ENCODE measurements around the gene MGMT. TPM values are rescaled to one million over a fixed set of nuclear protein-coding genes. Genes with fewer than 3 reads are reported as not detected.

Gene MGMT
- total RNA-seq, 1 donor from 2014 or later, result 13.9 TPM

- H3K27me3 Mint-ChIP-seq (ENCODE audit: low read depth), result no peaks in the 10 kb centered on the region
- peak overlapping the region; percentile 35 for H3K4me3 Mint-ChIP-seq (ENCODE audit: unreplicated experiment)
These were observed 160.4 kb downstream of the MGMT start for GRCh38 chr10:129627442-129627841.

GRCh38 chr10:129628823-129629222, 161.8 kb downstream of the MGMT start:
- no peak overlapping the region for H3K27ac Mint-ChIP-seq (ENCODE audit: unreplicated experiment)
- H3K9me3 Mint-ChIP-seq (ENCODE audit: low read depth), result peaks cover 2% of the 10 kb centered on the region
- H3K36me3 Mint-ChIP-seq (ENCODE audit: low read depth), result no peaks in the 10 kb centered on the region
- H3K4me3 Mint-ChIP-seq (ENCODE audit: unreplicated experiment), result no peak overlapping the region
- H3K27me3 Mint-ChIP-seq (ENCODE audit: low read depth), result no peaks in the 10 kb centered on the region
- DNase-seq (ENCODE audit: low spot score), result no peak
- peaks cover 36% of the 10 kb centered on the region for H3K4me1 Mint-ChIP-seq (ENCODE audit: low read depth)
- TF ChIP-seq CTCF (IDR thresholded peaks at IDR 0.05), result no peak

More at GRCh38 chr10:129627442-129627841, 160.4 kb downstream of the MGMT start:
- peaks cover 43% of the 10 kb centered on the region for H3K4me1 Mint-ChIP-seq (ENCODE audit: low read depth)
- no peaks in the 10 kb centered on the region for H3K9me3 Mint-ChIP-seq (ENCODE audit: low read depth)
- TF ChIP-seq CTCF (IDR thresholded peaks at IDR 0.05), result no peak
- DNase-seq (ENCODE audit: low spot score), result no peak
- H3K27ac Mint-ChIP-seq (ENCODE audit: unreplicated experiment), result peak overlapping the region; percentile 84
- no peaks in the 10 kb centered on the region for H3K36me3 Mint-ChIP-seq (ENCODE audit: low read depth)

GRCh38 chr10:129629911-129630310, 162.9 kb downstream of the MGMT start:
- H3K4me3 Mint-ChIP-seq (ENCODE audit: unreplicated experiment), result no peak overlapping the region
- DNase-seq (ENCODE audit: low spot score), result no peak
- TF ChIP-seq CTCF (IDR thresholded peaks at IDR 0.05), result no peak

GRCh38 chr10:129631006-129631405, 164.0 kb downstream of the MGMT start:
- Mint-ChIP-seq H3K36me3 (ENCODE audit: low read depth) (peaks cover 2% of the 10 kb centered on the region), H3K4me3 (ENCODE audit: unreplicated experiment) (no peak overlapping the region), H3K9me3 (ENCODE audit: low read depth) (peaks cover 12% of the 10 kb centered on the region), H3K4me1 (ENCODE audit: low read depth) (peaks cover 36% of the 10 kb centered on the region), H3K27ac (ENCODE audit: unreplicated experiment) (peak overlapping the region; percentile 1), H3K27me3 (ENCODE audit: low read depth) (no peaks in the 10 kb centered on the region)
- DNase-seq (ENCODE audit: low spot score), result no peak
- TF ChIP-seq CTCF (IDR thresholded peaks at IDR 0.05), result no peak

More at GRCh38 chr10:129629911-129630310, 162.9 kb downstream of the MGMT start:
- H3K27me3 Mint-ChIP-seq (ENCODE audit: low read depth), result no peaks in the 10 kb centered on the region
- no peak overlapping the region for H3K27ac Mint-ChIP-seq (ENCODE audit: unreplicated experiment)
- peaks cover 12% of the 10 kb centered on the region for H3K9me3 Mint-ChIP-seq (ENCODE audit: low read depth)
- peaks cover 2% of the 10 kb centered on the region for H3K36me3 Mint-ChIP-seq (ENCODE audit: low read depth)
- peaks cover 36% of the 10 kb centered on the region for H3K4me1 Mint-ChIP-seq (ENCODE audit: low read depth)

GRCh38 chr10:129631870-129632623, 165.0 kb downstream of the MGMT start:
- no peak for DNase-seq (ENCODE audit: low spot score)

More at GRCh38 chr10:129631870-129632623, 165.0 kb downstream of the MGMT start:
- Mint-ChIP-seq H3K27ac (ENCODE audit: unreplicated experiment) (no peak overlapping the region), H3K9me3 (ENCODE audit: low read depth) (peaks cover 12% of the 10 kb centered on the region), H3K27me3 (ENCODE audit: low read depth) (no peaks in the 10 kb centered on the region), H3K36me3 (ENCODE audit: low read depth) (peaks cover 2% of the 10 kb centered on the region), H3K4me1 (ENCODE audit: low read depth) (peaks cover 31% of the 10 kb centered on the region), H3K4me3 (ENCODE audit: unreplicated experiment) (no peak overlapping the region)
- TF ChIP-seq CTCF (IDR thresholded peaks at IDR 0.05), result no peak

All from chondrocyte (in vitro differentiated cells).